Measurements from ENCODE around the gene BRWD1.

Gene BRWD1

GRCh38 chr21:39269620-39270019, 43.8 kb downstream of the BRWD1 start:
- H3K9me3 ChIP-seq (ENCODE audit: insufficient read depth, low read length): no peaks in the 10 kb centered on the region
- no peak overlapping the region for H3K9ac ChIP-seq (ENCODE audit: insufficient read length, low read depth)
- H3K4me1 ChIP-seq (ENCODE audit: insufficient read depth, insufficient read length): no peaks in the 10 kb centered on the region
- DNase-seq (ENCODE audit: low read depth, low spot score): no peak
- H3K27me3 ChIP-seq (ENCODE audit: insufficient read depth, insufficient read length): no peaks in the 10 kb centered on the region
- H3K36me3 ChIP-seq (ENCODE audit: insufficient read depth, insufficient read length, low read length): peaks cover 84% of the 10 kb centered on the region
- H3K4me3 ChIP-seq (ENCODE audit: insufficient read length, low read depth): no peak overlapping the region
- TF ChIP-seq SUZ12 (IDR thresholded peaks at IDR 0.05; ENCODE audit: extremely low read depth, insufficient read depth, insufficient read length): no peak
- TF ChIP-seq ZNF274 (IDR thresholded peaks at IDR 0.05; ENCODE audit: low read depth, low read length): no peak
- no peak for TF ChIP-seq YY1 (IDR thresholded peaks at IDR 0.05; ENCODE audit: insufficient read depth, insufficient read length)

- H3K4me3 ChIP-seq (ENCODE audit: insufficient read length, low read depth): no peak overlapping the region
- DNase-seq (ENCODE audit: low read depth, low spot score): no peak
- TF ChIP-seq YY1 (IDR thresholded peaks at IDR 0.05; ENCODE audit: insufficient read depth, insufficient read length) (no peak), SUZ12 (IDR thresholded peaks at IDR 0.05; ENCODE audit: extremely low read depth, insufficient read depth, insufficient read length) (no peak), ZNF274 (IDR thresholded peaks at IDR 0.05; ENCODE audit: low read depth, low read length) (no peak)
- peaks cover 85% of the 10 kb centered on the region for H3K36me3 ChIP-seq (ENCODE audit: insufficient read depth, insufficient read length, low read length)
- no peaks in the 10 kb centered on the region for H3K27me3 ChIP-seq (ENCODE audit: insufficient read depth, insufficient read length)
- H3K9me3 ChIP-seq (ENCODE audit: insufficient read depth, low read length): no peaks in the 10 kb centered on the region
- H3K9ac ChIP-seq (ENCODE audit: insufficient read length, low read depth): no peak overlapping the region
- no peaks in the 10 kb centered on the region for H3K4me1 ChIP-seq (ENCODE audit: insufficient read depth, insufficient read length)
Measured at GRCh38 chr21:39265603-39266002, 47.8 kb downstream of the BRWD1 start.

- no peak for TF ChIP-seq SUZ12 (IDR thresholded peaks at IDR 0.05; ENCODE audit: extremely low read depth, insufficient read depth, insufficient read length)
- TF ChIP-seq ZNF274 (IDR thresholded peaks at IDR 0.05; ENCODE audit: low read depth, low read length): no peak
- TF ChIP-seq YY1 (IDR thresholded peaks at IDR 0.05; ENCODE audit: insufficient read depth, insufficient read length): no peak
- no peaks in the 10 kb centered on the region for H3K27me3 ChIP-seq (ENCODE audit: insufficient read depth, insufficient read length)
- DNase-seq (ENCODE audit: low read depth, low spot score): no peak
- no peaks in the 10 kb centered on the region for H3K4me1 ChIP-seq (ENCODE audit: insufficient read depth, insufficient read length)
- no peaks in the 10 kb centered on the region for H3K9me3 ChIP-seq (ENCODE audit: insufficient read depth, low read length)
- no peak overlapping the region for H3K9ac ChIP-seq (ENCODE audit: insufficient read length, low read depth)
- no peak overlapping the region for H3K4me3 ChIP-seq (ENCODE audit: insufficient read length, low read depth)
- peaks cover 70% of the 10 kb centered on the region for H3K36me3 ChIP-seq (ENCODE audit: insufficient read depth, insufficient read length, low read length)
Measured at GRCh38 chr21:39263372-39263771, 50.1 kb downstream of the BRWD1 start.

- no peaks in the 10 kb centered on the region for H3K4me1 ChIP-seq (ENCODE audit: insufficient read depth, insufficient read length)
- no peak for DNase-seq (ENCODE audit: low read depth, low spot score)
- peaks cover 60% of the 10 kb centered on the region for H3K36me3 ChIP-seq (ENCODE audit: insufficient read depth, insufficient read length, low read length)
- H3K4me3 ChIP-seq (ENCODE audit: insufficient read length, low read depth): no peak overlapping the region
- H3K9ac ChIP-seq (ENCODE audit: insufficient read length, low read depth): no peak overlapping the region
- H3K9me3 ChIP-seq (ENCODE audit: insufficient read depth, low read length): no peaks in the 10 kb centered on the region
- TF ChIP-seq SUZ12 (IDR thresholded peaks at IDR 0.05; ENCODE audit: extremely low read depth, insufficient read depth, insufficient read length): no peak
- TF ChIP-seq ZNF274 (IDR thresholded peaks at IDR 0.05; ENCODE audit: low read depth, low read length): no peak
- TF ChIP-seq YY1 (IDR thresholded peaks at IDR 0.05; ENCODE audit: insufficient read depth, insufficient read length): no peak
- no peaks in the 10 kb centered on the region for H3K27me3 ChIP-seq (ENCODE audit: insufficient read depth, insufficient read length)
Measured at GRCh38 chr21:39258207-39258606, 55.2 kb downstream of the BRWD1 start.

- DNase-seq (ENCODE audit: low read depth, low spot score): no peak
- Histone ChIP-seq H3K9me3 (ENCODE audit: insufficient read depth, low read length) (no peaks in the 10 kb centered on the region), H3K9ac (ENCODE audit: insufficient read length, low read depth) (no peak overlapping the region), H3K36me3 (ENCODE audit: insufficient read depth, insufficient read length, low read length) (peaks cover 63% of the 10 kb centered on the region), H3K27me3 (ENCODE audit: insufficient read depth, insufficient read length) (no peaks in the 10 kb centered on the region), H3K4me1 (ENCODE audit: insufficient read depth, insufficient read length) (no peaks in the 10 kb centered on the region), H3K4me3 (ENCODE audit: insufficient read length, low read depth) (no peak overlapping the region)
- no peak for TF ChIP-seq ZNF274 (IDR thresholded peaks at IDR 0.05; ENCODE audit: low read depth, low read length)
- TF ChIP-seq YY1 (IDR thresholded peaks at IDR 0.05; ENCODE audit: insufficient read depth, insufficient read length): no peak
- TF ChIP-seq SUZ12 (IDR thresholded peaks at IDR 0.05; ENCODE audit: extremely low read depth, insufficient read depth, insufficient read length): no peak
Measured at GRCh38 chr21:39251326-39251725, 62.1 kb downstream of the BRWD1 start.

- Histone ChIP-seq H3K9ac (ENCODE audit: insufficient read length, low read depth) (no peak overlapping the region), H3K36me3 (ENCODE audit: insufficient read depth, insufficient read length, low read length) (peaks cover 59% of the 10 kb centered on the region), H3K4me1 (ENCODE audit: insufficient read depth, insufficient read length) (no peaks in the 10 kb centered on the region), H3K9me3 (ENCODE audit: insufficient read depth, low read length) (no peaks in the 10 kb centered on the region), H3K4me3 (ENCODE audit: insufficient read length, low read depth) (no peak overlapping the region), H3K27me3 (ENCODE audit: insufficient read depth, insufficient read length) (no peaks in the 10 kb centered on the region)
- no peak for DNase-seq (ENCODE audit: low read depth, low spot score)
- TF ChIP-seq YY1 (IDR thresholded peaks at IDR 0.05; ENCODE audit: insufficient read depth, insufficient read length) (no peak), SUZ12 (IDR thresholded peaks at IDR 0.05; ENCODE audit: extremely low read depth, insufficient read depth, insufficient read length) (no peak), ZNF274 (IDR thresholded peaks at IDR 0.05; ENCODE audit: low read depth, low read length) (no peak)
Measured at GRCh38 chr21:39238275-39238674, 75.2 kb downstream of the BRWD1 start.

- DNase-seq (ENCODE audit: low read depth, low spot score): no peak
- Histone ChIP-seq H3K9me3 (ENCODE audit: insufficient read depth, low read length) (no peaks in the 10 kb centered on the region), H3K4me3 (ENCODE audit: insufficient read length, low read depth) (no peak overlapping the region), H3K9ac (ENCODE audit: insufficient read length, low read depth) (no peak overlapping the region), H3K27me3 (ENCODE audit: insufficient read depth, insufficient read length) (no peaks in the 10 kb centered on the region), H3K36me3 (ENCODE audit: insufficient read depth, insufficient read length, low read length) (peaks cover 73% of the 10 kb centered on the region), H3K4me1 (ENCODE audit: insufficient read depth, insufficient read length) (no peaks in the 10 kb centered on the region)
- TF ChIP-seq SUZ12 (IDR thresholded peaks at IDR 0.05; ENCODE audit: extremely low read depth, insufficient read depth, insufficient read length) (no peak), ZNF274 (IDR thresholded peaks at IDR 0.05; ENCODE audit: low read depth, low read length) (no peak), YY1 (IDR thresholded peaks at IDR 0.05; ENCODE audit: insufficient read depth, insufficient read length) (no peak)
Measured at GRCh38 chr21:39232861-39233291, 80.6 kb downstream of the BRWD1 start.

Data from NT2/D1 (cell line).